ENCODE measurements around the gene ST8SIA5. TPM values are rescaled to one million over a fixed set of nuclear protein-coding genes. Genes with fewer than 3 reads are reported as not detected.

The ST8SIA5 gene
- total and polyA plus RNA-seq, 9 of the 15 experiments (the other 6 are each of a cell fraction or from before 2014, with no cell fraction given) = 0.03 to 0.33 (median 0.06) TPM; not detected in 5

- no peak for ATAC-seq
- H3K27me3 ChIP-seq (ENCODE audit: control insufficient read depth in 2 of 2, insufficient read depth in 2 of 2, low read length in 2 of 2) = no peaks in the 10 kb centered on the region; a peak in 2 of 5 replicates
- H3K4me3 ChIP-seq = no peak overlapping the region
- H3K4me2 ChIP-seq (ENCODE audit: insufficient read depth, low read length) = no peak overlapping the region
- BruUV-seq (replicated peaks) = no TSS peak
- no peaks in the 10 kb centered on the region for H3K79me2 ChIP-seq (ENCODE audit: control insufficient read depth, insufficient read depth, low read length)
- TF ChIP-seq SMAD1 (IDR thresholded peaks at IDR 0.05; ENCODE audit: low read depth, low read length, partially characterized antibody) = no peak
- no peak for TF ChIP-seq PCBP1 (IDR thresholded peaks at IDR 0.05; ENCODE audit: low read depth, low read length, poor library complexity, severe bottlenecking)
- TF ChIP-seq NELFE (IDR thresholded peaks at IDR 0.05; ENCODE audit: insufficient read depth, insufficient read length) = no peak
- no peak for TF ChIP-seq TCFL5 (CRISPR knock-in tag; conservative IDR thresholded peaks at IDR 0.05)
- TF ChIP-seq TFAM (CRISPR knock-in tag; conservative IDR thresholded peaks at IDR 0.05) = no peak
- TF ChIP-seq RNF2 (IDR thresholded peaks at IDR 0.05) = no peak
- TF ChIP-seq SMARCA5 (IDR thresholded peaks at IDR 0.05) = no peak
- TF ChIP-seq CHD2 (IDR thresholded peaks at IDR 0.05; ENCODE audit: low read depth, low read length) = no peak
- TF ChIP-seq ARNT (IDR thresholded peaks at IDR 0.05) = no peak
- TF ChIP-seq POLR2AphosphoS2 (IDR thresholded peaks at IDR 0.05; ENCODE audit: low read length) = no peak
- no peak for TF ChIP-seq ZNF165 (CRISPR knock-in tag; IDR thresholded peaks at IDR 0.05; ENCODE audit: borderline replicate concordance)
- TF ChIP-seq EGR1 (conservative IDR thresholded peaks at IDR 0.05) = no peak
- no peak for TF ChIP-seq CHAMP1 (IDR thresholded peaks at IDR 0.05)
- TF ChIP-seq E2F8 (IDR thresholded peaks at IDR 0.05; ENCODE audit: low read depth, partially characterized antibody) = no peak
- H3K27ac ChIP-seq (ENCODE audit: extremely low read depth, low read depth, low read length) = no peak overlapping the region
- H3K9me3 ChIP-seq (replicated peaks; ENCODE audit: control insufficient read depth, insufficient read depth, low read depth, low read length) = no peaks in the 10 kb centered on the region
- in situ Hi-C loops (cut with MboI) = no loop called here
- intact Hi-C loops (cut with micrococcal nuclease) = no loop called here
- 2% methylated on average over 3 of the region's 3 CpGs for WGBS (ENCODE audit: insufficient coverage, low coverage, missing lambda C conversion rate)
- no peaks in the 10 kb centered on the region for H3K9me1 ChIP-seq (ENCODE audit: control insufficient read depth, insufficient read depth, low read length)
- no peaks in the 10 kb centered on the region for H3K4me1 ChIP-seq (replicated peaks in 1 of 2; ENCODE audit: control insufficient read depth in 2 of 2, insufficient read depth in 2 of 2, low read length in 2 of 2)
- ChIA-PET CTCF (ENCODE audit: low intra/inter-chr PET ratio) (no interaction called here), POLR2A (no interaction called here)
- DNase-seq (ENCODE audit: extremely low read depth in 1 of 4, low spot score in 3 of 4) = no peak
- H3K9ac ChIP-seq (ENCODE audit: insufficient read depth in 1 of 2, low read depth in 2 of 2, low read length in 2 of 2) = no peak overlapping the region
- no peaks in the 10 kb centered on the region for H4K20me1 ChIP-seq (replicated peaks; ENCODE audit: control insufficient read depth, insufficient read depth, low read length)
- FAIRE-seq = no peak
- H3K36me3 ChIP-seq (ENCODE audit: control insufficient read depth, insufficient read depth, low read length) = no peaks in the 10 kb centered on the region
- H2AFZ ChIP-seq (ENCODE audit: low read depth, low read length) = no peak overlapping the region
Measured at GRCh38 chr18:46630991-46631390, 125.9 kb downstream of the ST8SIA5 start.
